Spleen (tissue), 13 donors: ENCODE measurements around the gene CACNA2D3. TPM values are rescaled to one million over a fixed set of nuclear protein-coding genes. Genes with fewer than 3 reads are reported as not detected.
A peak's percentile ranks its signal among the peaks of the same experiment; 100 is the strongest.

Experiments
- DNase-seq: peaks from one replicate; pipeline ENCODE4 v3.0.0-alpha.2; 2020
- H3K27ac ChIP-seq, 8 donors: fragments of 200-600 bp; sonication (generic) in 7 of 8; 1 replicate in 4 of 8; 2 replicates in 4 of 8; pipeline versions ENCODE4 v1.5.0 to v1.8.0; 2016 to 2021; ENCODE audit warnings: inconsistent platforms in 4 of 8, mild to moderate bottlenecking in 4 of 8, moderate library complexity in 1 of 8
- H3K27me3 ChIP-seq, 7 donors: fragments of 200-600 bp; sonication (generic) in 6 of 7; replicated peaks in 1 of 7; 1 replicate in 4 of 7; 2 replicates in 3 of 7; pipeline versions ENCODE4 v1.5.0 to v1.8.0; 2016 to 2021; ENCODE audit warnings: inconsistent platforms in 3 of 7, mild to moderate bottlenecking in 1 of 7
- H3K36me3 ChIP-seq, 6 donors: fragments of 200-600 bp; sonication (generic) in 5 of 6; 1 replicate in 4 of 6; 2 replicates in 2 of 6; pipeline versions ENCODE4 v1.5.0 to v1.8.0; 2016 to 2021; ENCODE audit warnings: inconsistent platforms in 2 of 6
- H3K4me1 ChIP-seq, 6 donors: fragments of 200-600 bp; sonication (generic) in 5 of 6; 1 replicate in 3 of 6; 2 replicates in 3 of 6; pipeline versions ENCODE4 v1.5.0 to v1.8.0; 2016 to 2021; ENCODE audit warnings: inconsistent platforms in 3 of 6
- H3K4me3 ChIP-seq, 8 donors: fragments of 200-600 bp; sonication (generic) in 7 of 8; 1 replicate in 4 of 8; 2 replicates in 4 of 8; pipeline versions ENCODE4 v1.5.0 to v1.8.0; 2016 to 2021; ENCODE audit warnings: inconsistent platforms in 4 of 8, mild to moderate bottlenecking in 4 of 8, moderate library complexity in 2 of 8
- H3K9me3 ChIP-seq, 8 donors: fragments of 200-600 bp; sonication (generic) in 7 of 8; 1 replicate in 4 of 8; 2 replicates in 4 of 8; pipeline versions ENCODE4 v1.5.0 to v1.8.0; 2016 to 2021; ENCODE audit warnings: inconsistent platforms in 4 of 8
- POLR2A ChIP-seq, 3 donors: fragments of 450-650 bp; IDR thresholded peaks; one replicate each; pipeline ENCODE4 v1.5.1; 2017; ENCODE audit warnings: antibody characterized with exemption in 3 of 3, mild to moderate bottlenecking in 1 of 3
- POLR2AphosphoS5 ChIP-seq, 3 donors: sonication (generic); formaldehyde crosslinking; IDR thresholded peaks; one replicate each; pipeline ENCODE4 v1.5.1; 2017; ENCODE audit warnings: antibody characterized with exemption in 3 of 3
- WGBS, 5 donors: extraction: QIAGEN DNeasy Blood & Tissue Kit in 3 of 5; methylation state at CpG; one replicate each; pipeline versions ENCODE4 v1.1.5 to v1.1.7; 2013 to 2018; 5-methylcytosine and 5-hydroxymethylcytosine counted together
- intact Hi-C: fragments of 100-400 bp; cut with DNase I; formaldehyde crosslinking; loops from one replicate; pipeline ENCODE4 v1.15.0; 2023; ENCODE audit warnings: low total_unique reads
- long read RNA-seq, 2 donors: transcript quantifications; one replicate each; lab custom pipeline, GENCODE V29; 2026
- polyA plus RNA-seq, 3 donors: library from polyadenylated mRNA; stranded (reverse); fragments of 200-250 nt; gene quantifications; one replicate each; pipeline ENCODE4 v1.2.1, GENCODE V29; 2013
- total RNA-seq, 7 donors: library from RNA; depleted of rRNA in 3 of 7; stranded (reverse); fragments of >200 nt in 3 of 7; fragmentation: NEBNext Ultra II Directional in 4 of 7; extraction: Animal tissue kit (Norgen Biotek cat#: 25700) in 4 of 7; gene quantifications; one replicate each; pipeline versions ENCODE4 v1.1.0 to v1.2.1, GENCODE V29; 2016 to 2021
- TF ChIP-seq, protein P1 (sequence below), 11 experiments: fragments of 200-600 bp in 7 of 11; fragments of 450-650 bp in 4 of 11; sonication (generic) in 4 of 11; IDR thresholded peaks in 8 of 11; conservative IDR thresholded peaks in 3 of 11; 1 replicate in 7 of 11; 2 replicates in 4 of 11; pipeline versions ENCODE4 v1.4.0 to v1.8.0; 2016 to 2021; ENCODE audit warnings: antibody characterized with exemption in 11 of 11, inconsistent platforms in 4 of 11, mild to moderate bottlenecking in 1 of 11
- donor health status: healthy with polysubstance abuse.
- donor health status: DM: no; HTN: no; CAD: no; lungs with moderate emphysema.
- donor health status: DM: no; HTN: no; CAD: no.
- donor health status: Bipolar disorder and iron deficiency.
- donor health status: healthy.
- donor health status: DM: no; HTN: no; CAD: no.
- donor health status: DM: yes; HTN: yes; CAD: no.

The CACNA2D3 gene
- 1 to 10 TPM; 2.6 to 4.9 (median 3.3) TPM for total RNA-seq
- polyA plus RNA-seq: 1 to 10 TPM in 2 of 3 donors, under 1 TPM in 1; 0.83 to 1.7 (median 1.1) TPM
- long read RNA-seq, donor 1: 0 reads
- long read RNA-seq, donor 2: 0 reads

DNA sequence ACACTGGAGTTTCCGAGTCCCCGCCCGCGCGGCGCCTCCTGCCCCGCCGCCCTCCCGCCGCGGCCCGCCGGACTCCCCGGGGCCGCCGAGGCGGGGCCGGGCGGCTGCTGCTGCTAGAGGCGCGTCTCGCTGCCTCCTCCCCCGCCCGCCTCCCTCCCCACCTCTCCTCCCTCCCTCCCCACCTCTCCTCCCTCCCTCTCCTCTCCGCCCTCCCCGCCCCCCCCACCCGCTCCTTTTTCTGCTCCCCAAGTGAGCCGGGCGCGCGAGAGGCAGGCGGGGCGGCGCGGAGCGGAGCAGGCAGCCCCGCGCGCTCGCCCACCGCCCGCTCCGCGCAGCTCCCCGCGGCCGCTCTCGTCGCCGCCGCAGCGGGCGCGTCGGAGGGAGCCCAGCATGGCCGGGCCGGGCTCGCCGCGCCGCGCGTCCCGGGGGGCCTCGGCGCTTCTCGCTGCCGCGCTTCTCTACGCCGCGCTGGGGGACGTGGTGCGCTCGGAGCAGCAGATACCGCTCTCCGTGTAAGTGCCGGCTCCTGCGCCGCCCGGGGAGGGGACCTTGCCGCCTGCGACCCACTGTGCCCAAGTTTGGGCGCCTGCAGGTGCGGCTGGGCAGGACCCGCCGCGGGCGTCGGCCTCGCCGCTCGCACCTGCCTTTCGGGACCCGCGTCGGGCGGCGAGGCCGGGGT, at the start of gene CACNA2D3:
Gene CACNA2D3, plus strand, starts transcription at position 229 of the 679 bp plus-strand sequence.
- peak within 1 kb of the TSS; percentile 30 to 73 (median 48) for H3K4me3 ChIP-seq
- H3K27me3 ChIP-seq: peaks cover 0 to 89% (median 35%) of the 10 kb centered on the region in 7 donors
- TF ChIP-seq POLR2AphosphoS5 (IDR thresholded peaks at IDR 0.05) (no peak), POLR2A (IDR thresholded peaks at IDR 0.05) (no peak)
- TF ChIP-seq, protein P1, sequence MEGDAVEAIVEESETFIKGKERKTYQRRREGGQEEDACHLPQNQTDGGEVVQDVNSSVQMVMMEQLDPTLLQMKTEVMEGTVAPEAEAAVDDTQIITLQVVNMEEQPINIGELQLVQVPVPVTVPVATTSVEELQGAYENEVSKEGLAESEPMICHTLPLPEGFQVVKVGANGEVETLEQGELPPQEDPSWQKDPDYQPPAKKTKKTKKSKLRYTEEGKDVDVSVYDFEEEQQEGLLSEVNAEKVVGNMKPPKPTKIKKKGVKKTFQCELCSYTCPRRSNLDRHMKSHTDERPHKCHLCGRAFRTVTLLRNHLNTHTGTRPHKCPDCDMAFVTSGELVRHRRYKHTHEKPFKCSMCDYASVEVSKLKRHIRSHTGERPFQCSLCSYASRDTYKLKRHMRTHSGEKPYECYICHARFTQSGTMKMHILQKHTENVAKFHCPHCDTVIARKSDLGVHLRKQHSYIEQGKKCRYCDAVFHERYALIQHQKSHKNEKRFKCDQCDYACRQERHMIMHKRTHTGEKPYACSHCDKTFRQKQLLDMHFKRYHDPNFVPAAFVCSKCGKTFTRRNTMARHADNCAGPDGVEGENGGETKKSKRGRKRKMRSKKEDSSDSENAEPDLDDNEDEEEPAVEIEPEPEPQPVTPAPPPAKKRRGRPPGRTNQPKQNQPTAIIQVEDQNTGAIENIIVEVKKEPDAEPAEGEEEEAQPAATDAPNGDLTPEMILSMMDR (IDR thresholded peaks at IDR 0.05 in 8 of 11, conservative IDR thresholded peaks at IDR 0.05 in 3 of 11): no peak
- DNase-seq: no peak
- peaks cover 7 to 34% (median 19%) of the 10 kb centered on the region in 6 donors for H3K4me1 ChIP-seq
- no peaks in the 10 kb centered on the region for H3K9me3 ChIP-seq
- H3K27ac ChIP-seq: peak within 1 kb of the TSS in 4 of 8 donors; percentile 17 to 69 (median 54)
- 1 to 2% (median 1%) methylated on average over 15 to 98 of the region's 100 CpGs for WGBS, 5 donors
- H3K36me3 ChIP-seq: no peaks in the 10 kb centered on the region
- intact Hi-C loops: no loop called here

DNA sequence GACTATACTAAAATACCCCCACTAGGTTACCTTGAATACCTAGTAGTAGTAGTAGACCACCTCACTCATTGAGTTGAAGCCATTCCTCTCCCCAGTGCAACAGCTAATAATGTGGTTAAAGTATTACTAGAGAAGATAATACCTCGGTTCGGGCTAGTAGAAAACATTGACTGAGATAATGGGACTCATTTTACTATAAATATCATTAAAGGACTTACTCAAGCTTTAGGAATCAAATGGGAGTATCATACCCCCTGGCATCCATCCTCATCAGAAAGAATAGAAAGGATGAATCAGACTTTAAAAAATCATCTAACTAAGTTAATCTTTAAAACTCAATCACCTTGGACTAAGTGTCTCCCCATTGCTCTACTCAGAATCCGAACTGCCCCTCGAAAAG, 49.0 kb upstream of the CACNA2D3 start:
- H3K4me3 ChIP-seq: no peak overlapping the region
- DNase-seq: no peak
- no peak overlapping the region for H3K27ac ChIP-seq
- H3K36me3 ChIP-seq: no peaks in the 10 kb centered on the region
- no peaks in the 10 kb centered on the region for H3K4me1 ChIP-seq
- intact Hi-C loops: no loop called here
- H3K9me3 ChIP-seq: peaks cover 0 to 25% (median 21%) of the 10 kb centered on the region in 8 donors
- TF ChIP-seq, protein P1 (IDR thresholded peaks at IDR 0.05 in 8 of 11, conservative IDR thresholded peaks at IDR 0.05 in 3 of 11): no peak
- TF ChIP-seq POLR2AphosphoS5 (IDR thresholded peaks at IDR 0.05): no peak
- no peak for TF ChIP-seq POLR2A (IDR thresholded peaks at IDR 0.05)
- WGBS, 5 donors: 91 to 95% (median 94%) methylated on average over 4 of the region's 4 CpGs
- H3K27me3 ChIP-seq: peaks cover 0 to 11% (median 0%) of the 10 kb centered on the region in 7 donors

DNA sequence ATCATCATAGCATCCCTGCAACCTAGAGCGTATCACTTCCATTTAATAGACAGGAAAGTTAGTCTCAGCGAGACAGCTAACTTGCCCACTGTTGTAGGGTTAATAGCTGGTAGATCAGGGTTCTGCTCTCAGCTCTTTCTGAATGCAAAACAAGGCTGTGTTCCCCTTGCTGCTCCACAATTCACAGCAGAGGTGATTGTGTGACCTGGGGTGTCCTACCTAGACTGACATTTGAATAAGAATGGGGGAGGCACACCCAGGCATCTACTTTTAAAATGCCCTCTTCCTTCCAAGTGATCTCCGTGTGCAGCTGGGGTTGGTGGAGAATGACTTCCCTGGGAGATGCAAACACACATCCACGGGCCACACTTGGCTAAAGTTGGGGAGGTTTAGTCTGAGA, 43.0 kb upstream of the CACNA2D3 start:
- H3K27me3 ChIP-seq: peaks cover 0 to 24% (median 0%) of the 10 kb centered on the region in 7 donors
- no peak overlapping the region for H3K27ac ChIP-seq
- no peaks in the 10 kb centered on the region for H3K4me1 ChIP-seq
- no peaks in the 10 kb centered on the region for H3K36me3 ChIP-seq
- TF ChIP-seq POLR2A (IDR thresholded peaks at IDR 0.05): no peak
- no peak for TF ChIP-seq POLR2AphosphoS5 (IDR thresholded peaks at IDR 0.05)
- TF ChIP-seq, protein P1 (IDR thresholded peaks at IDR 0.05 in 8 of 11, conservative IDR thresholded peaks at IDR 0.05 in 3 of 11): no peak
- intact Hi-C loops: no loop called here
- H3K9me3 ChIP-seq: no peaks in the 10 kb centered on the region
- DNase-seq: no peak
- no peak overlapping the region for H3K4me3 ChIP-seq
- WGBS, 5 donors: 46 to 56% (median 51%) methylated on average over 4 of the region's 4 CpGs

DNA sequence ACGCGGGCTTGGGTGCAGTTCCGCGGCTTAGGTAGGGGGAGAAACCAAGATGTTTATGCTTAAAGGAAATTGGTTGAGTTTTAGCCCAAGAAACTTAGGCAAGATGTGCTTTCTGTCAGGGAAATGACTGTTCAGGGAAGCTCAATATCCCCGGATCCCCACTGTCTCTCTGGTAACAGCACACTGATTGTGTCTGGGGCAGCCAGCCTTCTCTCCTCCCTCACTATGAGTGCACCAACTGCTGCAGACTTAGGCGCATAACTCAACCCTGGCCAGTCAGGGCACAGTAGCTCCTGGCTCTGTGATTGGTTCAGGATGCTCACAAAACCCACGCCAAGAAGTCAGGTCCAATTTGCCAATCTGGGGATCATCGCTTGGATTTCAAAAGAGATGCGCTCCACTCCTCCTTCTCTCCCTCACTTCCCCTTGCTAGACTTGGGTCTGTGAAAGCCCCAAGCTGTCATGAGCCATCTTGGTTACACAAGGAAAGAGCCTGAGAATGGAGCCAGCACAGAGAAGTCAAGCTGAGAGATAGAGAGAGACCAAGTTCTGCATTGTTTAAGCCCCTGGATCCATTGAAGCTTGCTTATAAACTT, 42.5 kb upstream of the CACNA2D3 start:
- intact Hi-C loops: no loop called here
- Histone ChIP-seq H3K9me3 (no peaks in the 10 kb centered on the region), H3K36me3 (no peaks in the 10 kb centered on the region), H3K27me3 (peaks cover 0 to 27% (median 0%) of the 10 kb centered on the region in 7 donors), H3K4me3 (no peak overlapping the region), H3K27ac (no peak overlapping the region), H3K4me1 (no peaks in the 10 kb centered on the region)
- DNase-seq: no peak
- 59 to 68% (median 66%) methylated on average over 9 of the region's 9 CpGs for WGBS, 5 donors
- TF ChIP-seq, protein P1 (IDR thresholded peaks at IDR 0.05 in 8 of 11, conservative IDR thresholded peaks at IDR 0.05 in 3 of 11): no peak
